HCT116 (cell line): ENCODE results near the gene CCNJL. TPM values are rescaled to one million over a fixed set of nuclear protein-coding genes. Genes with fewer than 3 reads are reported as not detected.

ENCODE experiments used
- ATAC-seq: fragments of 200-7000 bp; cut with Tn5 transposase; 2 replicates; pipeline ENCODE4 v1.9.1; 2020; ENCODE audit warnings: mild to moderate bottlenecking, moderate library complexity
- BruUV-seq: library from RNA; stranded (reverse); fragments of 400-500 nt; replicated peaks from 2 replicates; lab custom pipeline; 2021; lab: Mats Ljungman, UMichigan
- CTCF ChIA-PET: fragments of 300-600 bp; sonication (Branson Sonifier 250); formaldehyde crosslinking; loops from one replicate; lab custom pipeline; 2021; ENCODE audit warnings: antibody characterized with exemption; lab: Charles Lee
- POLR2A ChIA-PET: fragments of 300-600, 350-600 bp; sonication (Branson Sonifier 250); formaldehyde crosslinking; loops from one replicate; lab custom pipeline; 2021; ENCODE audit warnings: antibody characterized with exemption; lab: Charles Lee
- RAD21 ChIA-PET, 2 experiments: fragments of 300-600 bp; sonication (Branson Sonifier 250); formaldehyde crosslinking; loops; one replicate each; lab custom pipeline; 2023; ENCODE audit warnings: low total read pairs in 2 of 2; ENCODE audit not compliant: uncharacterized antibody in 2 of 2, unreplicated experiment in 2 of 2, low non-redundant PET in 1 of 2; lab: Charles Lee
- DNase-seq: peaks from one replicate; pipeline ENCODE4 v3.0.0-alpha.2; 2010; ENCODE audit warnings: low read depth, low spot score
- H2AFZ ChIP-seq: fragments of 200-600 bp; shearing (Covaris generic), sonication (generic); 2 replicates; pipeline ENCODE4 v1.6.1; 2017; ENCODE audit warnings: low read depth, mixed run types, mixed read lengths, antibody characterized with exemption, low read length; ENCODE audit not compliant: poor library complexity, severe bottlenecking
- H3K27ac ChIP-seq: 2 replicates; pipeline ENCODE4 v1.5.1; 2012; ENCODE audit warnings: low read depth, low read length
- H3K27me3 ChIP-seq: fragments of 200-600 bp; sonication (generic); 2 replicates; pipeline ENCODE4 v1.6.1; 2016; ENCODE audit warnings: mixed run types, low read length, mixed read lengths; ENCODE audit not compliant: insufficient read depth
- H3K36me3 ChIP-seq, 2 experiments: fragments of 200-500 bp in 1 of 2; fragments of 200-600 bp in 1 of 2; sonication (Bioruptor generic) in 1 of 2; sonication (generic) in 1 of 2; 2 replicates each; pipeline versions ENCODE4 v1.5.1 to v1.6.1; 2014 to 2016; ENCODE audit warnings: low read length in 2 of 2, inconsistent platforms in 1 of 2, mixed read lengths in 1 of 2, mixed run types in 1 of 2; ENCODE audit not compliant: insufficient read depth in 2 of 2, control insufficient read depth in 1 of 2
- H3K4me1 ChIP-seq, 2 experiments: fragments of 200-600 bp in 1 of 2; sonication (generic) in 1 of 2; 2 replicates each; pipeline versions ENCODE4 v1.5.1 to v1.6.1; 2012 to 2017; ENCODE audit warnings: low read length in 2 of 2, inconsistent platforms in 1 of 2, mild to moderate bottlenecking in 1 of 2, mixed read lengths in 1 of 2, mixed run types in 1 of 2, moderate library complexity in 1 of 2; ENCODE audit not compliant: insufficient read depth in 2 of 2, control insufficient read depth in 1 of 2
- H3K4me2 ChIP-seq: fragments of 200-600 bp; sonication (generic); 2 replicates; pipeline ENCODE4 v1.6.1; 2017; ENCODE audit warnings: mixed run types, low read length, mixed read lengths
- H3K4me3 ChIP-seq, 2 experiments: fragments of 200-600 bp in 1 of 2; sonication (generic) in 1 of 2; replicated peaks in 1 of 2; 2 replicates each; pipeline ENCODE4 v1.5.1; 2011 to 2016; ENCODE audit warnings: low read length in 2 of 2, control low read depth in 1 of 2, low read depth in 1 of 2, mild to moderate bottlenecking in 1 of 2, mixed read lengths in 1 of 2, mixed run types in 1 of 2
- H3K79me2 ChIP-seq: fragments of 200-600 bp; sonication (generic); 2 replicates; pipeline ENCODE4 v1.6.1; 2017; ENCODE audit warnings: mild to moderate bottlenecking, mixed run types, low read length, moderate library complexity, mixed read lengths; ENCODE audit not compliant: insufficient read depth
- H3K9ac ChIP-seq: fragments of 200-600 bp; sonication (generic); 2 replicates; pipeline ENCODE4 v1.6.1; 2016; ENCODE audit warnings: low read length, mixed read lengths
- H3K9me2 ChIP-seq: fragments of 200-600 bp; sonication (generic), shearing (Covaris generic); 2 replicates; pipeline ENCODE4 v1.6.1; 2017; ENCODE audit warnings: mixed run types, mild to moderate bottlenecking, moderate library complexity; ENCODE audit not compliant: insufficient read depth
- H3K9me3 ChIP-seq, 2 experiments: fragments of 200-500 bp in 1 of 2; fragments of 200-600 bp in 1 of 2; sonication (Bioruptor generic) in 1 of 2; sonication (generic) in 1 of 2; 2 replicates each; pipeline ENCODE4 v1.6.1; 2014 to 2017; ENCODE audit warnings: low read length in 2 of 2, mixed read lengths in 2 of 2, inconsistent platforms in 1 of 2, low read depth in 1 of 2, mild to moderate bottlenecking in 1 of 2, mixed run types in 1 of 2, moderate library complexity in 1 of 2; ENCODE audit not compliant: control insufficient read depth in 1 of 2, insufficient read depth in 1 of 2
- H4K20me1 ChIP-seq: fragments of 200-600 bp; sonication (generic), shearing (Covaris generic); 2 replicates; pipeline ENCODE4 v1.6.1; 2017; ENCODE audit warnings: mixed run types, mild to moderate bottlenecking, moderate library complexity; ENCODE audit not compliant: insufficient read depth
- CEBPB ChIP-seq: IDR thresholded peaks from 2 replicates; pipeline ENCODE4 v1.6.1; 2012; ENCODE audit warnings: low read depth
- FOSL1 ChIP-seq: IDR thresholded peaks from 2 replicates; pipeline ENCODE4 v1.6.1; 2012; ENCODE audit warnings: low read depth
- JUND ChIP-seq: IDR thresholded peaks from 2 replicates; pipeline ENCODE4 v1.6.1; 2012
- POLR2A ChIP-seq: IDR thresholded peaks from 2 replicates; pipeline ENCODE4 v1.7.0; 2011; ENCODE audit warnings: borderline replicate concordance; ENCODE audit not compliant: insufficient read depth, insufficient read length; ENCODE audit errors: extremely low read depth
- SRF ChIP-seq: IDR thresholded peaks from 2 replicates; pipeline ENCODE4 v1.6.1; 2012; ENCODE audit warnings: low read depth
- ZFX ChIP-seq: fragments of 450-650 bp; IDR thresholded peaks from 2 replicates; pipeline ENCODE4 v1.6.1; 2017
- intact Hi-C: fragments of 100-400 bp; cut with micrococcal nuclease; formaldehyde crosslinking; loops from 2 replicates; pipeline ENCODE4 v1.10.0; 2022
- total RNA-seq: library from RNA; stranded (reverse); gene quantifications from one replicate; pipeline ENCODE4 v1.2.1, GENCODE V29; 2021; ENCODE audit not compliant: unreplicated experiment
- TF ChIP-seq, protein P1 (sequence below): IDR thresholded peaks from 2 replicates; pipeline ENCODE4 v1.6.1; 2012; ENCODE audit warnings: low read depth
- TF ChIP-seq, protein P2 (sequence below), 3 experiments: fragments of 200-600 bp in 1 of 3; sonication (generic) in 1 of 3; IDR thresholded peaks in 2 of 3; conservative IDR thresholded peaks in 1 of 3; 2 replicates each; pipeline ENCODE4 v1.5.1; 2012 to 2017; ENCODE audit warnings: low read depth in 2 of 3, low read length in 2 of 3, antibody characterized with exemption in 1 of 3, borderline replicate concordance in 1 of 3, control low read depth in 1 of 3, mild to moderate bottlenecking in 1 of 3, mixed read lengths in 1 of 3, mixed run types in 1 of 3, moderate library complexity in 1 of 3; ENCODE audit not compliant: insufficient read depth in 1 of 3

CCNJL gene
- total RNA-seq, 1 experiment from 2014 or later, result 2.9 TPM

DNA sequence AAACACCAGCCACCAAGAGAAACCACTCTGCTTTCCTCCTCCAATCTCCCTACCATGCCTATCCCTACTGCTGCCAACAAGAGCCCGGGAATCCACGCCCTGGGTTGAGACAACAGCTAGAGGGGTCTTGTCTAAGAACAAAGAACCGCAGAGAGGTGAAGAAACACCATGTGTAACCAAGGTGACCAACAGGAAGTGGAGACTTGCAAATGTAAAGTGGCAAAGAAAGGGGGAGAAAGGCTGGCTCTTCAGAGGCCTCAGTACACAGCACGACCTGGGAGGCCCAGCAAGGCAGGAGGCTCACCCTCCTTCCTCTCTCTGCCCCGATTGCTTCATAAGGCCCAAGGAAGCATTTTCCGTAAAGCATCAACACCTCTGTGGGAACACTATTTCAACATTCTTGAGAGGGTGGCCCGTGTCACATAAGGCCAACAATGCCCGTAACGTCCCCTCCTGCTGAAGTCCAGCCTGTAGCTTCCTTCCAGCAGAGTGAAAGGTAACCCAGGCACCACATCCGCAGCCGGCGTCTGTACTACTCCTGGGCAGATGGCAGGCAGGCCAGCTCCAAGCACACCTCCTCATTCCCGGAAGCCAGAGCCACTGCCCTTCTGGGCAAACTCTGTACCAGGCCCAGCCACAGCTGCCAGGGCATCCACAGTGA is 18.3 kb downstream of the CCNJL start:
- H3K36me3 ChIP-seq, result no peaks in the 10 kb centered on the region
- DNase-seq (no peak), ATAC-seq (no peak)
- intact Hi-C loops, result no loop called here
- H2AFZ ChIP-seq, result no peak overlapping the region
- H3K27me3 ChIP-seq, result no peaks in the 10 kb centered on the region
- no peaks in the 10 kb centered on the region for H3K9me3 ChIP-seq
- no peak overlapping the region for H3K4me2 ChIP-seq
- no peak for TF ChIP-seq FOSL1
- no peak for TF ChIP-seq SRF
- no peak for TF ChIP-seq ZFX
- TF ChIP-seq CEBPB, result no peak
- TF ChIP-seq, protein P1, sequence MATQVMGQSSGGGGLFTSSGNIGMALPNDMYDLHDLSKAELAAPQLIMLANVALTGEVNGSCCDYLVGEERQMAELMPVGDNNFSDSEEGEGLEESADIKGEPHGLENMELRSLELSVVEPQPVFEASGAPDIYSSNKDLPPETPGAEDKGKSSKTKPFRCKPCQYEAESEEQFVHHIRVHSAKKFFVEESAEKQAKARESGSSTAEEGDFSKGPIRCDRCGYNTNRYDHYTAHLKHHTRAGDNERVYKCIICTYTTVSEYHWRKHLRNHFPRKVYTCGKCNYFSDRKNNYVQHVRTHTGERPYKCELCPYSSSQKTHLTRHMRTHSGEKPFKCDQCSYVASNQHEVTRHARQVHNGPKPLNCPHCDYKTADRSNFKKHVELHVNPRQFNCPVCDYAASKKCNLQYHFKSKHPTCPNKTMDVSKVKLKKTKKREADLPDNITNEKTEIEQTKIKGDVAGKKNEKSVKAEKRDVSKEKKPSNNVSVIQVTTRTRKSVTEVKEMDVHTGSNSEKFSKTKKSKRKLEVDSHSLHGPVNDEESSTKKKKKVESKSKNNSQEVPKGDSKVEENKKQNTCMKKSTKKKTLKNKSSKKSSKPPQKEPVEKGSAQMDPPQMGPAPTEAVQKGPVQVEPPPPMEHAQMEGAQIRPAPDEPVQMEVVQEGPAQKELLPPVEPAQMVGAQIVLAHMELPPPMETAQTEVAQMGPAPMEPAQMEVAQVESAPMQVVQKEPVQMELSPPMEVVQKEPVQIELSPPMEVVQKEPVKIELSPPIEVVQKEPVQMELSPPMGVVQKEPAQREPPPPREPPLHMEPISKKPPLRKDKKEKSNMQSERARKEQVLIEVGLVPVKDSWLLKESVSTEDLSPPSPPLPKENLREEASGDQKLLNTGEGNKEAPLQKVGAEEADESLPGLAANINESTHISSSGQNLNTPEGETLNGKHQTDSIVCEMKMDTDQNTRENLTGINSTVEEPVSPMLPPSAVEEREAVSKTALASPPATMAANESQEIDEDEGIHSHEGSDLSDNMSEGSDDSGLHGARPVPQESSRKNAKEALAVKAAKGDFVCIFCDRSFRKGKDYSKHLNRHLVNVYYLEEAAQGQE, result no peak
- TF ChIP-seq, protein P2, sequence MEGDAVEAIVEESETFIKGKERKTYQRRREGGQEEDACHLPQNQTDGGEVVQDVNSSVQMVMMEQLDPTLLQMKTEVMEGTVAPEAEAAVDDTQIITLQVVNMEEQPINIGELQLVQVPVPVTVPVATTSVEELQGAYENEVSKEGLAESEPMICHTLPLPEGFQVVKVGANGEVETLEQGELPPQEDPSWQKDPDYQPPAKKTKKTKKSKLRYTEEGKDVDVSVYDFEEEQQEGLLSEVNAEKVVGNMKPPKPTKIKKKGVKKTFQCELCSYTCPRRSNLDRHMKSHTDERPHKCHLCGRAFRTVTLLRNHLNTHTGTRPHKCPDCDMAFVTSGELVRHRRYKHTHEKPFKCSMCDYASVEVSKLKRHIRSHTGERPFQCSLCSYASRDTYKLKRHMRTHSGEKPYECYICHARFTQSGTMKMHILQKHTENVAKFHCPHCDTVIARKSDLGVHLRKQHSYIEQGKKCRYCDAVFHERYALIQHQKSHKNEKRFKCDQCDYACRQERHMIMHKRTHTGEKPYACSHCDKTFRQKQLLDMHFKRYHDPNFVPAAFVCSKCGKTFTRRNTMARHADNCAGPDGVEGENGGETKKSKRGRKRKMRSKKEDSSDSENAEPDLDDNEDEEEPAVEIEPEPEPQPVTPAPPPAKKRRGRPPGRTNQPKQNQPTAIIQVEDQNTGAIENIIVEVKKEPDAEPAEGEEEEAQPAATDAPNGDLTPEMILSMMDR (IDR thresholded peaks at IDR 0.05 in 2 of 3, conservative IDR thresholded peaks at IDR 0.05 in 1 of 3; ENCODE audit: borderline replicate concordance in 1 of 3, insufficient read depth in 1 of 3, low read depth in 2 of 3, low read length in 2 of 3), result no peak
- no peak for TF ChIP-seq JUND
- TF ChIP-seq POLR2A, result no peak
- TF ChIP-seq, all 23 proteins: peak for 0
- H3K9ac ChIP-seq, result no peak overlapping the region
- ChIA-PET CTCF (no interaction called here), POLR2A (no interaction called here), RAD21 (no interaction called here)
- no peaks in the 10 kb centered on the region for H3K9me2 ChIP-seq
- H3K79me2 ChIP-seq, result no peaks in the 10 kb centered on the region
- no peaks in the 10 kb centered on the region for H3K4me1 ChIP-seq
- no TSS peak for BruUV-seq
- H3K4me3 ChIP-seq, result no peak overlapping the region
- no peaks in the 10 kb centered on the region for H4K20me1 ChIP-seq
- H3K27ac ChIP-seq, result no peak overlapping the region
